Endodermal cell (in vitro differentiated cells): Measurements from ENCODE around the gene PDE7B. TPM values are rescaled to one million over a fixed set of nuclear protein-coding genes. Genes with fewer than 3 reads are reported as not detected.

Source experiments
- DNase-seq: peaks from one replicate; pipeline ENCODE4 v3.0.0-alpha.2; 2017
- H3K27ac ChIP-seq: 2 replicates; pipeline ENCODE4 v1.5.1; 2013; ENCODE audit warnings: mild to moderate bottlenecking, low read depth, low read length, moderate library complexity
- H3K27me3 ChIP-seq: 2 replicates; pipeline ENCODE4 v1.6.1; 2013; ENCODE audit warnings: mild to moderate bottlenecking, low read length, moderate library complexity; ENCODE audit not compliant: insufficient read depth, control insufficient read depth, poor library complexity, severe bottlenecking
- H3K36me3 ChIP-seq: 2 replicates; pipeline ENCODE4 v1.7.0; 2013; ENCODE audit warnings: mild to moderate bottlenecking, low read length, moderate library complexity; ENCODE audit not compliant: control insufficient read depth, insufficient read depth
- H3K4me1 ChIP-seq: one replicate; pipeline ENCODE4 v1.7.0; 2013; ENCODE audit warnings: low read length; ENCODE audit not compliant: control insufficient read depth, insufficient read depth
- H3K4me3 ChIP-seq: 2 replicates; pipeline ENCODE4 v1.5.1; 2013; ENCODE audit warnings: mild to moderate bottlenecking, low read length, moderate library complexity
- H3K9ac ChIP-seq: 2 replicates; pipeline ENCODE4 v1.6.1; 2013; ENCODE audit warnings: mild to moderate bottlenecking, low read length, moderate library complexity; ENCODE audit not compliant: poor library complexity, severe bottlenecking; ENCODE audit errors: extremely low read depth
- H3K9me3 ChIP-seq: 2 replicates; pipeline ENCODE4 v1.6.1; 2013; ENCODE audit warnings: mild to moderate bottlenecking, low read length, moderate library complexity; ENCODE audit not compliant: control insufficient read depth
- H3K27ac Mint-ChIP-seq: 2 replicates; pipeline ENCODE4 v1.8.0; 2020; ENCODE audit warnings: mixed read lengths
- H3K27me3 Mint-ChIP-seq: 2 replicates; pipeline ENCODE4 v1.8.0; 2021; ENCODE audit warnings: mild to moderate bottlenecking, mixed read lengths; ENCODE audit not compliant: insufficient read depth
- H3K36me3 Mint-ChIP-seq: 2 replicates; pipeline ENCODE4 v1.8.0; 2020; ENCODE audit warnings: low read depth, mixed read lengths
- H3K4me1 Mint-ChIP-seq: 2 replicates; pipeline ENCODE4 v1.8.0; 2020; ENCODE audit warnings: mixed read lengths
- H3K4me3 Mint-ChIP-seq: 2 replicates; pipeline ENCODE4 v1.8.0; 2020; ENCODE audit warnings: mild to moderate bottlenecking, moderate library complexity, mixed read lengths
- H3K9me3 Mint-ChIP-seq: 2 replicates; pipeline ENCODE4 v1.8.0; 2020; ENCODE audit warnings: mild to moderate bottlenecking, mixed read lengths
- WGBS, 2 experiments: methylation state at CpG; one replicate each; pipeline versions ENCODE4 v1.1.5 to v1.1.7; 2013; ENCODE audit warnings: missing lambda C conversion rate in 2 of 2, mixed read lengths in 1 of 2; ENCODE audit not compliant: insufficient coverage in 1 of 2, insufficient read length in 1 of 2; 5-methylcytosine and 5-hydroxymethylcytosine counted together
- total RNA-seq, 2 donors: library from RNA; stranded (reverse); fragmentation: NEBNext Ultra II Directional in 1 of 2; extraction: Animal tissue kit (Norgen Biotek cat#: 25700) in 1 of 2; gene quantifications; 2 replicates in 1 of 2; 3 replicates in 1 of 2; pipeline ENCODE4 v1.2.1, GENCODE V29; 2021
- TF ChIP-seq, protein P1 (sequence below): fragments of 200-600 bp; sonication (generic); conservative IDR thresholded peaks from 2 replicates; pipeline ENCODE4 v1.5.0; 2021; ENCODE audit warnings: antibody characterized with exemption, mild to moderate bottlenecking

The PDE7B gene
- total RNA-seq, 2 donors from 2014 or later, result 0.26 TPM; not detected in 1

DNA sequence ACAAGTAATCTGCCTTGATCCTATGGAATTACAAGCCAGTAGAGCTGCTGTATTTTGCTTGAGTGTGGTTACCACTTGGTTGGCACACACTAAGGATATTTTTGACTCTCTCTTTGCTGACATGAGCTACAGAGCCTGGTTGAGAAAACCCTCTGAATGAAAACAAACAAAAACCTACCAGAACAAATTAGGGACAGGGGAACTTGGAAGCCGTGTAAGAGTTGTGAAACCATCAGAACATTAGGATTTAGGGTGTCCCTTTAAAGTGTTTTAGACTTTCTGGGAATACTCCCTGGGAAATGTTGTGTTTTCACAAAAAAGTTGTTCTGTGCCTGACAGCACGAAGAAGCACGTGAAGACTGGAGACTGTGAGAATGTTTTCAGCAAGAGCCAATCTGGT, 20.5 kb upstream of the PDE7B start:
- TF ChIP-seq, protein P1, sequence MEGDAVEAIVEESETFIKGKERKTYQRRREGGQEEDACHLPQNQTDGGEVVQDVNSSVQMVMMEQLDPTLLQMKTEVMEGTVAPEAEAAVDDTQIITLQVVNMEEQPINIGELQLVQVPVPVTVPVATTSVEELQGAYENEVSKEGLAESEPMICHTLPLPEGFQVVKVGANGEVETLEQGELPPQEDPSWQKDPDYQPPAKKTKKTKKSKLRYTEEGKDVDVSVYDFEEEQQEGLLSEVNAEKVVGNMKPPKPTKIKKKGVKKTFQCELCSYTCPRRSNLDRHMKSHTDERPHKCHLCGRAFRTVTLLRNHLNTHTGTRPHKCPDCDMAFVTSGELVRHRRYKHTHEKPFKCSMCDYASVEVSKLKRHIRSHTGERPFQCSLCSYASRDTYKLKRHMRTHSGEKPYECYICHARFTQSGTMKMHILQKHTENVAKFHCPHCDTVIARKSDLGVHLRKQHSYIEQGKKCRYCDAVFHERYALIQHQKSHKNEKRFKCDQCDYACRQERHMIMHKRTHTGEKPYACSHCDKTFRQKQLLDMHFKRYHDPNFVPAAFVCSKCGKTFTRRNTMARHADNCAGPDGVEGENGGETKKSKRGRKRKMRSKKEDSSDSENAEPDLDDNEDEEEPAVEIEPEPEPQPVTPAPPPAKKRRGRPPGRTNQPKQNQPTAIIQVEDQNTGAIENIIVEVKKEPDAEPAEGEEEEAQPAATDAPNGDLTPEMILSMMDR, result no peak
- Histone ChIP-seq H3K9ac (no peak overlapping the region), H3K4me1 (no peaks in the 10 kb centered on the region), H3K4me3 (no peak overlapping the region), H3K36me3 (no peaks in the 10 kb centered on the region), H3K27ac (no peak overlapping the region), H3K9me3 (no peaks in the 10 kb centered on the region), H3K27me3 (no peaks in the 10 kb centered on the region)
- H3K4me1 Mint-ChIP-seq, result peaks cover 6% of the 10 kb centered on the region
- H3K27ac Mint-ChIP-seq, result no peak overlapping the region
- H3K36me3 Mint-ChIP-seq, result no peaks in the 10 kb centered on the region
- no peak overlapping the region for H3K4me3 Mint-ChIP-seq
- H3K27me3 Mint-ChIP-seq, result no peaks in the 10 kb centered on the region
- no peak for DNase-seq
- no peaks in the 10 kb centered on the region for H3K9me3 Mint-ChIP-seq
- 92 to 100% methylated on average over 2 to 3 of the region's 3 CpGs for whole genome bisulfite sequencing, 2 experiments

DNA sequence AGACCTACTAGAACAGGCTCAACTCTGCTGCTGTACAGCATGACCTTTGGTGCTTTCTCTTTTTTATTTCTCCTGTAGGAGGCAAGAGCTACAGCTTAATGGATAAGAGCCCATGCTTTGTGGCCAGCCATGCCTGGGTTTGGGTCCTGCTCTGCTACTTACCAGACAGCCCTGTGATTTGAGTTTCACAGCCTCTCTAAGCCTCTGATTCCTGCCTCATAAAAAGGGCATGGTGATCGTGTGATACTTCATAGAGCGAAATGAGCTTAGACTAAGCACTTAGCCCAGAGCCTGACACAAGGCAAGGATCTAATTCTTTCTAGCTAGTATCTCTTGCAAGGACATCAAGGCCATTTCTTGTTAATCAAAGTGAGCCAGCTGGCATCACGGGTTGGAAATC, 19.3 kb upstream of the PDE7B start:
- 94 to 96% methylated on average over 2 to 3 of the region's 3 CpGs for WGBS, 2 experiments
- H3K36me3 Mint-ChIP-seq, result no peaks in the 10 kb centered on the region

DNA sequence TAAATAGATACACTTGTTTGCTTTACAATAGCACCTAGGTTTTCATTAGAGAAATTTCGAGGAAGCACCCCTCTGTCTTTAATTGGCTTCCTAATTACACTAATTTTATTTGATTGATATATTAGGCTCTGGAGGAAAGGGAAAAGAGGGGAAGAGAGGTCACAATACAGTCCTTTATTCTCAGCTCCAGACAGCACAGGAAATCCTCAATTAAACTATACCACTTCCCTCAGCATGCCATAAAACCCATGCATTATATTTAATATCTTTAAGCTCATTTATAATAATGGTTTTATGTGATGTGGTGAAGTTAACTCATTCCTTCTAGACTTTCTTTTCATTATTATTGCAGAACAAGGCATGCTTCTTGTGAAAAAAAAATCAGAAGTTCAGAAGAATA, 17.7 kb upstream of the PDE7B start:
- 83% methylated on average over 1 of the region's 1 CpG; no CpG with 5 or more reads in 1 of the 2 experiments for WGBS, 2 experiments

More for the DNA sequence above, 19.3 kb upstream of the PDE7B start:
- H3K27ac ChIP-seq, result no peak overlapping the region
- H3K27me3 ChIP-seq, result no peaks in the 10 kb centered on the region
- H3K9ac ChIP-seq, result no peak overlapping the region
- H3K9me3 Mint-ChIP-seq, result no peaks in the 10 kb centered on the region
- H3K4me1 ChIP-seq, result no peaks in the 10 kb centered on the region
- no peaks in the 10 kb centered on the region for H3K9me3 ChIP-seq
- H3K4me3 ChIP-seq, result no peak overlapping the region
- TF ChIP-seq, protein P1, result no peak
- H3K36me3 ChIP-seq, result no peaks in the 10 kb centered on the region
- no peaks in the 10 kb centered on the region for H3K4me1 Mint-ChIP-seq
- no peak for DNase-seq
- H3K4me3 Mint-ChIP-seq, result no peak overlapping the region
- no peak overlapping the region for H3K27ac Mint-ChIP-seq
- H3K27me3 Mint-ChIP-seq, result no peaks in the 10 kb centered on the region

More for the DNA sequence above, 17.7 kb upstream of the PDE7B start:
- H3K27ac Mint-ChIP-seq, result no peak overlapping the region
- TF ChIP-seq, protein P1, result no peak
- H3K4me3 Mint-ChIP-seq, result no peak overlapping the region
- H3K27me3 Mint-ChIP-seq, result no peaks in the 10 kb centered on the region
- H3K36me3 Mint-ChIP-seq, result no peaks in the 10 kb centered on the region
- Histone ChIP-seq H3K36me3 (no peaks in the 10 kb centered on the region), H3K4me3 (no peak overlapping the region), H3K27ac (no peak overlapping the region), H3K27me3 (no peaks in the 10 kb centered on the region), H3K9me3 (no peaks in the 10 kb centered on the region), H3K4me1 (no peaks in the 10 kb centered on the region), H3K9ac (no peak overlapping the region)
- no peaks in the 10 kb centered on the region for H3K9me3 Mint-ChIP-seq
- DNase-seq, result no peak
- no peaks in the 10 kb centered on the region for H3K4me1 Mint-ChIP-seq
